Upper lobe of left lung (tissue), 6 donors: ENCODE measurements around the gene MARCHF7. TPM values are rescaled to one million over a fixed set of nuclear protein-coding genes. Genes with fewer than 3 reads are reported as not detected.

Source experiments
- ATAC-seq, 2 donors: fragments of 200-7000 bp; cut with Tn5 transposase; one replicate each; pipeline ENCODE4 v1.9.1; 2022; ENCODE audit warnings: mild to moderate bottlenecking in 2 of 2, moderate library complexity in 2 of 2; ENCODE audit not compliant: low FRiP score in 2 of 2
- DNase-seq, 2 donors: peaks; one replicate each; pipeline ENCODE4 v3.0.0-alpha.2; 2019 to 2020
- H3K27ac ChIP-seq, 4 donors: fragments of 200-600 bp; sonication (generic); one replicate each; pipeline ENCODE4 v1.5.1; 2016 to 2019
- H3K27me3 ChIP-seq, 4 donors: fragments of 200-600 bp; sonication (generic); one replicate each; pipeline ENCODE4 v1.5.1; 2017 to 2019
- H3K36me3 ChIP-seq, 4 donors: fragments of 200-600 bp; sonication (generic); one replicate each; pipeline ENCODE4 v1.5.1; 2016 to 2019
- H3K4me1 ChIP-seq, 4 donors: fragments of 200-600 bp; sonication (generic); one replicate each; pipeline ENCODE4 v1.5.1; 2018 to 2019
- H3K4me3 ChIP-seq, 4 donors: fragments of 200-600 bp; sonication (generic); one replicate each; pipeline ENCODE4 v1.5.1; 2017 to 2019; ENCODE audit warnings: mild to moderate bottlenecking in 2 of 4, moderate library complexity in 1 of 4
- H3K9me3 ChIP-seq, 4 donors: fragments of 200-600 bp; sonication (generic); one replicate each; pipeline ENCODE4 v1.5.1; 2018 to 2019
- CTCF ChIP-seq, 6 experiments: fragments of 450-650 bp in 4 of 6; fragments of 200-600 bp in 2 of 6; sonication (generic) in 2 of 6; IDR thresholded peaks; one replicate each; pipeline ENCODE4 v1.5.1; 2016 to 2019; ENCODE audit warnings: antibody characterized with exemption in 6 of 6
- EP300 ChIP-seq, 4 donors: sonication (generic); formaldehyde crosslinking; IDR thresholded peaks; one replicate each; pipeline ENCODE4 v1.5.1; 2017; ENCODE audit warnings: antibody characterized with exemption in 4 of 4, control low read depth in 2 of 4
- POLR2A ChIP-seq, 4 donors: fragments of 450-650 bp; IDR thresholded peaks; one replicate each; pipeline ENCODE4 v1.5.1; 2016 to 2017; ENCODE audit warnings: antibody characterized with exemption in 4 of 4, mild to moderate bottlenecking in 2 of 4
- POLR2AphosphoS5 ChIP-seq, 2 donors: sonication (generic); formaldehyde crosslinking; IDR thresholded peaks; one replicate each; pipeline ENCODE4 v1.5.1; 2017; ENCODE audit warnings: antibody characterized with exemption in 2 of 2
- WGBS, 2 donors: methylation state at CpG; one replicate each; pipeline ENCODE4 v1.1.5; 2017 to 2018; 5-methylcytosine and 5-hydroxymethylcytosine counted together
- total RNA-seq, 6 donors: library from RNA; depleted of rRNA in 4 of 6; stranded (reverse); fragments of >200 nt in 4 of 6; gene quantifications; one replicate each; pipeline versions ENCODE4 v1.1.0 to v1.2.1, GENCODE V29; 2016 to 2021
- donor health status: DM: no; HTN: no; CAD: no; lungs with moderate emphysema.
- donor health status: DM: no; HTN: yes; CAD: no; lungs with severe emphysema.

The MARCHF7 gene
- total RNA-seq, 6 donors from 2014 or later: 64.6 to 135 (median 78.1) TPM

DNA sequence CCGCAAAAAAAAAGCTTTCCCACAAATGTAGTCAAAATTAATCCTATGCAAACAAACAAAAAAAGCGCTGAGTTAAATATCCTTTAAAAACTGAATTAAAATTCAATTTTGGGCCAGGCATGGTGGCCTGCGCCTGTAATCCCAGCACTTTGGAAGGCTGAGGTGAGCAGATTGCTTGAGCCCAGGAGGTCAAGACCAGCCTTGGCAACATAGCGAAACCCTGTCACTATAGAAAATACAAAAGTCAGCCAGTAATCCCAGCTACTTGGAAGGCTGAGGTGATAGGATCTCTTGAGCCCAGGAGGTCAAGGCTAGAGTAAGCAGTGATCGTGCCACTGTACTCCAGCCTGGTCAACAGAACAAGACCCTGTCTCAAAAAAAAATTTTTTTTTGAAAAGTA, 8.8 kb upstream of the MARCHF7 start:
- DNase-seq (no peak), ATAC-seq (no peak)
- no peak overlapping the region for H3K4me3 ChIP-seq
- peaks cover 0 to 8% (median 2%) of the 10 kb centered on the region in 4 donors for H3K4me1 ChIP-seq
- 97 to 98% methylated on average over 5 of the region's 5 CpGs for WGBS, 2 donors
- H3K27me3 ChIP-seq: no peaks in the 10 kb centered on the region
- H3K27ac ChIP-seq: no peak overlapping the region
- no peak for TF ChIP-seq CTCF (IDR thresholded peaks at IDR 0.05)
- no peak for TF ChIP-seq EP300 (IDR thresholded peaks at IDR 0.05)
- TF ChIP-seq POLR2A (IDR thresholded peaks at IDR 0.05): no peak
- TF ChIP-seq POLR2AphosphoS5 (IDR thresholded peaks at IDR 0.05): no peak
- peaks cover 0 to 3% (median 0%) of the 10 kb centered on the region in 4 donors for H3K36me3 ChIP-seq
- no peaks in the 10 kb centered on the region for H3K9me3 ChIP-seq

DNA sequence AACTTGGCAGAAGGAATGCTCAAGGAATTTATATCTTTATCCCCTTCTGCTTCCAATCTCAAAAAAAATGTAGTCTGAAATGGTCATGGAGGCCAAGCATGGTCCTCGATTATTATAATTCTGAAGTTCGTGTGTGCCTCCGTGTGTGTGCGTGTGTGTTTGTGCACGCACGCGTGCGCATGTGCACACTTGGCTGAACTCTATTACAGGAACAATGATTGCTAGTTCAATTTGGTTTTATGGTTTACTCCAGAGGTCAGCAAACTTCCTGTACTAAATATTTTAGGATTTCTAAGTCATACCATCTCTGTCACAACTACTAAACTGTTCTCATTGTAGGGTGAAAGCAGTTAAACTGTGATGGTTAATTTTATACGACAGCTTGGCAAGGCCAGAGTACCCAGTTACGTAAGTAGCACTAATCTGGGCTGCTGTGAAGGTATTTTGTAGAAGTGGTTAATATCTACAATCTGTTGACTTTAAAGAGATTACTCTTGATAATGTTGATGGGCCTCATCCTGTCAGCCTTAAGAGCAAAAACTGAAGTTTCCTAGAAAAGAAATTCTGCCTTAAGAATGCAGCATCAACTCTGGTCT, 5.8 kb upstream of the MARCHF7 start:
- DNase-seq: peak in 1 of 2 donors; percentile 9
- 62 to 70% methylated on average over 10 of the region's 10 CpGs for WGBS, 2 donors
- Histone ChIP-seq H3K27me3 (no peaks in the 10 kb centered on the region), H3K4me3 (peak overlapping the region in 1 of 4 donors; percentile 16), H3K9me3 (no peaks in the 10 kb centered on the region), H3K4me1 (peaks cover 7 to 19% (median 12%) of the 10 kb centered on the region in 4 donors), H3K36me3 (no peaks in the 10 kb centered on the region), H3K27ac (no peak overlapping the region)
- no peak for ATAC-seq
- TF ChIP-seq POLR2AphosphoS5 (IDR thresholded peaks at IDR 0.05) (no peak), POLR2A (IDR thresholded peaks at IDR 0.05) (no peak), EP300 (IDR thresholded peaks at IDR 0.05) (no peak)

- H3K27ac ChIP-seq: no peak overlapping the region
- H3K9me3 ChIP-seq: no peaks in the 10 kb centered on the region
- ATAC-seq: no peak
- H3K4me3 ChIP-seq: no peak overlapping the region
- WGBS, 2 donors: 94 to 99% methylated on average over 5 of the region's 5 CpGs
- H3K27me3 ChIP-seq: no peaks in the 10 kb centered on the region
- H3K36me3 ChIP-seq: no peaks in the 10 kb centered on the region
- TF ChIP-seq CTCF (IDR thresholded peaks at IDR 0.05) (no peak), EP300 (IDR thresholded peaks at IDR 0.05) (no peak), POLR2A (IDR thresholded peaks at IDR 0.05) (no peak), POLR2AphosphoS5 (IDR thresholded peaks at IDR 0.05) (no peak)
- peaks cover 9 to 20% (median 14%) of the 10 kb centered on the region in 4 donors for H3K4me1 ChIP-seq
- no peak for DNase-seq
These were observed 4.1 kb upstream of the MARCHF7 start for GRCh38 chr2:159708066-159708760.

GRCh38 chr2:159710601-159711180, 1.6 kb upstream of the MARCHF7 start:
- H3K27me3 ChIP-seq: no peaks in the 10 kb centered on the region
- 42 to 47% methylated on average over 5 of the region's 5 CpGs for WGBS, 2 donors
- H3K9me3 ChIP-seq: no peaks in the 10 kb centered on the region
- H3K27ac ChIP-seq: peak overlapping the region in 3 of 4 donors; percentile 97 to 98 (median 98)
- peaks cover 30 to 39% (median 34%) of the 10 kb centered on the region in 4 donors for H3K4me1 ChIP-seq
- peak in 1 of 2 donors; percentile 27 for TF ChIP-seq POLR2AphosphoS5 (IDR thresholded peaks at IDR 0.05)
- TF ChIP-seq EP300 (IDR thresholded peaks at IDR 0.05): no peak
- peaks cover 0 to 10% (median 0%) of the 10 kb centered on the region in 4 donors for H3K36me3 ChIP-seq
- DNase-seq: no peak
- H3K4me3 ChIP-seq: no peak overlapping the region
- no peak for ATAC-seq

DNA sequence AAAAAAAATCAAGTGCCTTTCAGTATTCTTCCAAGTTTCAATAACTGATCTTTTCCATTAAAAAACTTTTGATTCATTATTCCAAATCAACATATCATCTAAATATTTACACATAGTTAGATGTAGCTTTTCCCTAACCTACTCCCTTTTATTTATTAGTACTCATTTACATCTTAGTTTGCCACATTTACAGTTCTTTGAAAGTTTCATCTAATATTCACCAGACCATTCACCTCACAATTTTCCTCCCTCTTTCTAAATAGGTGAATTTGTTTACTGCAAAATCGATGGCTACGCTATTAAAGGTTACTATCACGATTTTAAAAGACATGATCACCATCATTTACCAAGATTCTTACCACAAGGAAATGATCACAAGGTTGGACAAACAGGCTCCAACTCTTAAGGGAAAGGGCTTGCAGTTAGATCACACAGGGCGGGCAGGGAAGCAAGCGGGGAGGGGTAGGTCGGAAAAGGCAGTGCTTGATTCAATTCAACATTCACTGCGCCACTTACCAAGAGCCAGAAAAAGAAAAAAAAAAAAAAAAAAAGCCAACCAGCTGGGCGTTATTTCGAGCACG, 654 bp upstream of the MARCHF7 start:
- H3K27me3 ChIP-seq: no peaks in the 10 kb centered on the region
- TF ChIP-seq CTCF (IDR thresholded peaks at IDR 0.05) (no peak), POLR2AphosphoS5 (IDR thresholded peaks at IDR 0.05) (no peak), POLR2A (IDR thresholded peaks at IDR 0.05) (no peak), EP300 (IDR thresholded peaks at IDR 0.05) (no peak)
- peak overlapping the region; percentile 50 to 89 (median 65) for H3K4me3 ChIP-seq
- H3K9me3 ChIP-seq: no peaks in the 10 kb centered on the region
- peak in 1 of 2 donors; percentile 58 for ATAC-seq
- H3K36me3 ChIP-seq: peaks cover 0 to 17% (median 5%) of the 10 kb centered on the region in 4 donors
- 1% methylated on average over 10 of the region's 10 CpGs for WGBS, 2 donors
- peak overlapping the region; percentile 97 to 100 (median 98) for H3K27ac ChIP-seq
- DNase-seq: no peak
- peaks cover 38 to 46% (median 41%) of the 10 kb centered on the region in 4 donors for H3K4me1 ChIP-seq
